GM19238 (cell line): ENCODE results near the gene ST14.

Experiments
- DNase-seq: peaks from one replicate; pipeline ENCODE4 v3.0.0; 2011; ENCODE audit warnings: low spot score; ENCODE audit not compliant: insufficient read length

The ST14 gene

DNA sequence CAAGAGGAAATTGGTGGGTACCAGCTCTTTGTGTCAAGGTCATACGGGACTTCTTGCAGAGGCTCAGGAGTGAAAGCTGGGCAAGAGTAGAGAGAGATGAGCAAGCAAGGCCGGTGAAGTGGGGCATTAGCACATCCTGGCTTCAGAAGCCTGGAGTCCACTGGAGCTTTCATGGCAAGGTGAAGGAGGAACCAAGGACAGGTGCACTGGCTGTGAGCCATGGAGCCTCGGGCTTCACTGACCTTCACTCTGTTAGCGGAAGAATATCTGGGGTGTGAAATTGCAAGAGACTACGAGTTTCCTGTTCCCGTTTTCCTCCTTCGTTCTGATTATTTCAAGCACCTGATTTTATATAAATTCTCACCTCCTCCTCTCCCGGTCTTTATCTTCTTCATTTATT is 25.9 kb upstream of the ST14 start:
- no peak for DNase-seq

DNA sequence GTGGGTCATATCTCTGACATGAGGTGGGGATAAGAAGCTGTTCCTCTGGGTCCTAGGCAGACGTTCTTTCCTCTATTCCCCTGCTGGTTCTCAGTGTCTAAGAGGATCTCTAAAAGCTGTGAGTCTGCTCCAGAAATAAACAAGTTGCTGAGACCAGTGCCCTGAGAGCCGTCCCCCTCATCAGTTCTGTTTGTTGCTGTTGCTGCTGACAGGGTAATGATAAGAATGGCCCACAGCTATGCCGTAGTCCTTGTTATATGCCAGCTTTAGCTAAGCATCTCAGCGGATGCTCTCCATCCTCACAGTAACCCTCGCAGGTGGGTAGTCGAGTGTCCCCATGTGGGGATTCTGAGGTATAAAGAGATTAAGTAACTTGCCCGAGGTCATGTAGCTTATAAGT is 23.5 kb upstream of the ST14 start:
- DNase-seq: no peak

DNA sequence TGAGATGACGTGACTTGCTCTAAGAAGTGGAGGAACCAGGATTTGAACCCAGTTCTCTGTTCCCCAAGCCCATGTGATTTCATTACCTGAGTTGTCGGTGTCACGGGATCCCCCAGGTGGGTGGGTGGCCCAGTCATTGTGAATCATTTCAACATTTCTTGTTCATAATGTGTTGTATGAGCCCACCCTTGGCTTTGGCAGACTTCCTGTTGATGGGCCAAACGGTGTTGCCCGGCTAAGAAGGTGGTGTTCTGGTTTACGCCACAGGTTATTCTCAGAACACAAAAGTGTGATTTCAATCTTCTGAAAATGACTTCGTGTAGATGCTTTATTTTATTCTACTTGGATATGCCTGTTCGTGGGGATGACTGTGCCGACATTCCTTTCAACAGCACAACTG is 21.6 kb upstream of the ST14 start:
- DNase-seq: no peak

DNA sequence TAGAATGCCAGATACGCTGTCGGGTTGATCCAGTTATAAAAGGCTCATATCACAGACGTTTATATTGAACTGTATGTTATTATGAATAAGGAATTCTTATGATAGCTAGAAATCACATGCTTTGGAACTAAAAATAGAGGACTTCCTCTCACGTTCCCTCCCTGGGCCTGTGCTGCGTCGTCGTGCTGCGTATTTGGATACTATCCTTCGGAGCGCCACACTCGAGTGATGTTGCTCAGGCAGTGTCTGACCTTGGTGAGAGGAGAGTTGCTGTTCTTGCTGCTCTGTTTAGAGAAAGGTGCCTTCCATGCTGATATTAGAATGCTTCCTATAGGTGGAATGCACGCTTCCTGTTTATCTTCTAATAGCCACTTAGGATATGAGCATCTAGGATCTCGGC is 20.2 kb upstream of the ST14 start:
- DNase-seq: no peak

DNA sequence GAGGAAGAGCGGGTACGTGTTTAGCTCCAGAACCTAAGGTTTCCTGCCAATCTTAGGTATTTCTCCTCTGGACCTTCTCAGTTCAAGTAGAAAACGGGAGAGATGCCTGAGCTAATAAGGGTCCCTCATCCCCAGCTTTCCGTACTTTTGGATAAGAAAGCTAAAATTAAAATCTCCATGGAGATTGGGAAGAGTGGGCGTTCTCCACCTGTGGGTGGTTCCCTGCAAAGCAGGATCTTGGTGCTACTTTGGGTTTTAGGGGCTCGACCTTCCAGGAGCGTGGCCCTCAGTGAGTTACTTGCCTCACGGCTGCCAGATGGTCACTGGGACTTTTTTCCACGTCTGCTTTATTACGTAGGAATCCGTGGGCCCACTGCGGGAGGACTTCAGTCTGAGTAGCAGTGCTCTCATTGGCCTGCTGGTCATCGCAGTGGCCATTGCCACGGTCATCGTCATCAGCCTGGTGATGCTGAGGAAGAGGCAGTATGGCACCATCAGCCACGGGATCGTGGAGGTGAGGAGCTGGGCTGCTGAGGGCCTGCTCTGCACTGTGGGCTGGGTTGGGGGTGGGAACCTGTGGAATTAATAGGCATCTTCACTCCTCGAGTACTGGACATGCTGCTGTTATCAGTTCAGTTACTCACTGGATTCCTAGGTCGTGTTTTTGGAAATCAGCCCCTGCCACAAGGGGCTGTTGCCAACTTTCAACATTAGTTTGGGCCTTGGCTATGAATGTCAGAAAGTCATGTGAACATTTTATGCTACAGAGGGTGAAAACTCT is 17.8 kb upstream of the ST14 start:
- DNase-seq: no peak

DNA sequence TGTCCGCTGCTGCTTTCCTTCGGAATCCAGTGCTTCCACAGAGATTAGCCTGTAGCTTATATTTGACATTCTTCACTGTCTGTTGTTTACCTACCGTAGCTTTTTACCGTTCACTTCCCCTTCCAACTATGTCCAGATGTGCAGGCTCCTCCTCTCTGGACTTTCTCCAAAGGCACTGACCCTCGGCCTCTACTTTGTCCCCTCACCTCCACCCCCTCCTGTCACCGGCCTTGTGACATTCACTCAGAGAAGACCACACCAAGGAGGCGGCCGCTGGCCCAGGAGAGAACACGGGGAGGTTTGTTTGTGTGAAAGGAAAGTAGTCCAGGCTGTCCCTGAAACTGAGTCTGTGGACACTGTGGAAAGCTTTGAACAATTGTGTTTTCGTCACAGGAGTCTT is 15.4 kb upstream of the ST14 start:
- no peak for DNase-seq

DNA sequence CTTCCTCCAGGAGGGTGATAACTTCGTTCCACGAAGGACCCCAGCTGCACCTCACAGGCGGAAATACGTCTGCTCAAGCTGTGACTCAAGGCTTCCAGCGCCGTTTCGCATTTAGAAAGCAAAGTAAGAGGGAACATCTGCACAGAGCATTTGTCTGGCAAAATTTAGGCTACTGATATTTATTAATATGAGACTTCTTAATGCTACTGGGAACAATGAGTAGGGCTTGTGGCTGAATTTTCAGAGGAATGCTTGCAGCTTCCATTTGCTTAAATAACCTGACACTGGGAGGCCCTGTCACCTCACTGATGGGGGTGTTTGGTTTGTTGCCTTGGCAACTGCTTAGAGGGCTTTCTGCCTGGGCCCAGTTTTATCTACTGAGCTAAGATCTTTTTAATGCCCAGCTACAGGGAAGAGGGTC is 14.7 kb upstream of the ST14 start:
- DNase-seq: no peak

DNA sequence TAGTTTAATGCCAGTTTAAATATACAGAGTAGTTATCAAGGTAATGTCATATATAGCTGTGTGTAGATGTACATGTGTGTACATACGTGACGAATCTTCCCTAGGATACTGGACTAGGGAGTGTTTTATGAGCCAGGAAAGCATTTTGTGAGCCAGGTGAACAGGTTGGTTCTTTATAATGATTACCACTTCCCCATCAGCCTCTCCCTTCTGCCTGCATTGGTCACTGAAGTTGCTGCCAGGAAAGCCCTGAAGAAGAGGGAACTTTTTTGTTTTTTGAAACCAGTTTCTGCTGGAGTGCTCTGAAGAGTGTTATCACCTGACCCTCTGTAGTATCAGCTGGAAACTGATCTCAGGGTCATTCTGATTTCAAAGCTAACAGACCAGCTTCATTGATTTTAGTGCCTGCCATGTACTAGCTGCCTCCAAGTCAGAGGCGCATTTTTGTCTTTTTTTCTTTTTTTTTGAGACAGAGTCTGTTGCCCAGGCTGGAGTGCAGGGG is 14.2 kb upstream of the ST14 start:
- no peak for DNase-seq

DNA sequence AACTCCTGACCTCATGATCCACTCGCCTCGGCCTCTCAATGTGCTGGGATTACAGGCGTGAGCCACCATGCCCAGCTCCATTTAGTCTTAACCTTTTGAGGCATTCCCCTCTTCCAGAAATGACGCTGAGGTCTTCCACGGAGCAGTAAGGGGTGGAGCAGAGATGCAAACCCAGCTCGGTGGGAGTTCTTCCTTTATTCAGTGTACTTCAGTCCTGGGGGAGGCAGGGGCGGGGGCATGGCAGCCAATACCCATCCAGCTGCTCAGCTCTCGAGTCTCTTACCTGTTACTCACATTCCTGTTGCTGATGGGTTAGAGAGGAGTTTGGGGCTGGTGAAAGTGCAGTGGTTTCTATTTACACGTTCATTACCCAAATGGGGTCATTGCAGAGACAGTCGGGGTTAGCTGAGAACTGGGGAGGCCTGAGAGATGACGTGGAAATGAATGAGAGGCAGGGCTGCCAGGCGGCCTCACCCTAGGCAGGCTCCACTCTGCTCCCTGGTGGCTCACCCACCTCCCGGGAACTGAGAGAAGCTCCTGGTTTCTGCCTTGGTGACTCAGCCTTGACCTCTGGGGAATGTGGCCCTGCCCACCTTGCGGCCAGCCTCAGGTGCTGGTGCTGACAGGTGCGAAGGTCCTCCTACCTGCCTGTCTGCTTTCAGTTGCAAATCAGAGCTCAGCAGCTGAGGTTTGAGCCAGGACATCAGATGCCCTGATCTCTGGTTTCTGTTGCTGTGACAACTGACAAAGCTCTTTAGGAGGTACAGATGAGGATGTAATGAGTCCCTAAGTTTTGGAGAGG is 13.4 kb upstream of the ST14 start:
- no peak for DNase-seq

DNA sequence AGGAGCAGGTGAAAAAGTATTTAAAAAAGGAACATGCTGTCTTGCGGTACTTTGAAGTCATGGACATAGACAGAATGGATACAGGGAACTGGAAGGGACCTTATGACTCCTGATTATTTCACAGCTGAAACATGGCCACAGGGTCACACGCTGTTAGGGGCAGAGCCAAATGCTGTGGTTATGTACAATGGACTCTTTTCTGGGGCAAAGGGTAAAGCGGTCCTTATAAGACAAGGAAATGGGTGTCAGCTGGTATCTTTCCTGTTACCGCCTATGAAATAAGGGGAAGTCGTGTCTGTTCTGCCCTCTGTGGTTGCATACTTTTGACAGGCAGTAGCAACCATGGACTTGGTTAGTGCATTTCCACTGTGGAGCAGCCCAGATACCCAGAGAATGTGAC is 12.8 kb upstream of the ST14 start:
- DNase-seq: no peak

DNA sequence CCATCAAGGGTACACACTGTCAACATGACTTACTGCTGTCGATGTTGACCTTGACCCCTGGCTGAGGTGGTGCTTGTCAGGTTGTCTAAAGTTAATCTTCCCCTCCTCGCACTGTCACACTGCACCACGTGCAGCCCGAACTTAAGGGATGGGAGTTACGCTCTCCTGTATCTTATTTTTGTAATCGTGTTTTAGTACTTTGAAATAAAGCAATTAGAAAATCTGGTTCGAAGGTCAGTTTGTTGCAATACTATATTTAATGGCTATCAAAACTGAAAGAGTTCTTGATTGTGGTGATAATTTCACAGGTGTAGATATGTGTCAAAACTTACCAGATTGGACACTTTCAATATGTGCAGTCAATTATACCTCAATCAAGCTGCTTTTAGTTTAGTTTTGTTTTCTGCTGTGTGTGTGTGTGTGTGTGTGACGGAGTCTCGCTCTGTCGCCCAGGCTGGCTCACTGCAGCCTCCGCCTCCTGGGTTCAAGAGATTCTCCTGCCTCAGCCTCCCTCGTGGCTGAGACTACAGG is 10.7 kb upstream of the ST14 start:
- DNase-seq: no peak

DNA sequence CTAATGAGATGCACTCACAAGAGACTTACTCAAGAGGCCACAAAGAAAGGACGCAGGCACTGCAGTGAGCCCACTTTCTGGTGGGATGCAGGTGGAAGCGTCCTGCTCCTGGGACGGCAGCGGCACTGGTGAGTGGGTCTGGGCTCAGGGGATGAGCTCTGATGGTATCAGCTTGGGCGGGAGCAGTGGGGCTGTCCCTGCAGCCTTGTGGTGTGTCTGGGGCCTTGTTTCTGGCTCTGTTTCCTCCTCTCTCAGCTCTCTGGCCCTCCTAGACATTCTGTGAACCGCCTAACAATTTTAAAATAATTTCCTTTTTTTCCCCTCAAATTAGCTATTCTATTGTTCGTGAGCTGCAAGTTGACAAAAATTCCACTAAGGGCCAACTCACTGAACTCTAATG is 8.8 kb upstream of the ST14 start:
- no peak for DNase-seq

DNA sequence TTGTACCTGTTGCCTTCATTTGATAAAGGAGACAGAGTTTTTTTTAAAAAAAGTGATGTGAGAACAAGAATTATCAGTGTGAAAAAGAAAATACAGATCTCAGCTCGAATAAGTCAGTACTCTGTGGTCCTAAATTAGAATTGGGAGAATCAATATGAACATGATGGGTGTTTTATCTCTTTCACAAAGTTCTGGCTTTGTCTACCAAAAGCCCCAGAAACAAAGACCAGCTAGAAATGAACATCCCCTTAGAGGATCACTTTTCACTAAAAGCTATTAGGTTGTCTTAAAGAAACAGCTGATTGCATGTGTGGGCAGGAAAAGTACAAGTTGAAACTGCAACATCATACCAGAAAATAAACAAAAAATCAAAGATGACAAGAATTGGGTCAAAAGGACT is 8.4 kb upstream of the ST14 start:
- no peak for DNase-seq

DNA sequence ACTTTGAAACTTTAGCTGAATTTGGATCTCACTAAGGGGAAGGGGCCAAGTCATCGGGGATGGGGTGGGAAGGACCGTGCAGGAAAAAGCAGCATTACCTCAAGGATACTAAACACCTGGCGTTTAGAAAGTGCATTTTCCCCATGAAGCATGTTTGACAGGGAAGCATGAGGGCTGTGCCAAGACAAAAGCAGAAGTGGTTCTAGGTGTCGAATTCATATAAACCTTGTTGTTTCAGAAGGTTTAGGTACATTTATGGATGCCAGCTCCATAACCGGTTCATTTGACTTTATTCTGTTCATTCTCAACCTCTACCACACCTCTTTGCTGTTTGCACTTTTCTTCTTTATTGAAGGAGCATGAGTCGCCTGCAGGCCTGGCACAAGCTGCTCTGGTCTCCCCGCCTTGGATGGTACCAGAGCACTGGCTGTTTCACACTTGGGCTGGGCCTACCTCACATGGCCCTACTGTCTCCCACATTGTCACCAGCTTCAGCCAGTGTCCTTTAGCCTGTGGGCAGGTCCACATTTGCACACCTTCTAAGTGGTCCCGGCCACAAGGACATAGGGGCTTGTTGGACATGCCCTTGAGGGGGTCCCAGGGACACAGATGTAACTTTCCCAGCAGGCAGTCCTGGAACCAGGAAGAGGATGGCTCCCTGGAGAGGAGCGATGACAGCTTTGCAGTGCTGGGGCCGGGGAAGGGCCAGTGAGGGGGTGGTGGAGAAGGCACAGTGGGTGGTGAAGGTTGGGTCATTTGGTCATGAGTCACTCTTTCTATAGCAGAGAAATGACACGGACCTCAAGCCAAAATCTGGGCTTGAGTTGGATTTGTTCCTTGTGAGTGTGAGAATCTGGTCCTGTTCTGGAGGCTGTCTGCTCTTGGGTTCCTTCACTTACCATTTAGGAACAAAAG is 3.2 kb upstream of the ST14 start:
- DNase-seq: no peak

DNA sequence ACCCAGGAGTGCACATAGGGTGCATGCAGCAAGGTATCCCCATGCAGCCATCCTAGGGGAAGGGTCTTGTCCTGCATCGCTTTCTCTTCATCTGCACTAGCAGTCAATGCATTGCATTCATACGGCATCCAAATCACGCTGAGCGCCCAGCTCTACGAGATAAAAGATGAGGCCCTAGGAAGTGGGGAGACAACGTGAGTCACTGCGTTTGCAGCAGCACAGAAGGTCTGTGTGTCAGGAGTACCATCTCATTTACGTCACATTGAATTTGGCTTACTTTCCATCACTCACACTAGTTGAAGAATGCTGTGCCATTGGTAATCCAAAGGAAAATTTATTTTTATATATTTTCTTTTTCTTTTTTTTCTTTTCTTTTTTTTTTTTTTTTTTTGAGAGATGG is 2.5 kb upstream of the ST14 start:
- no peak for DNase-seq

DNA sequence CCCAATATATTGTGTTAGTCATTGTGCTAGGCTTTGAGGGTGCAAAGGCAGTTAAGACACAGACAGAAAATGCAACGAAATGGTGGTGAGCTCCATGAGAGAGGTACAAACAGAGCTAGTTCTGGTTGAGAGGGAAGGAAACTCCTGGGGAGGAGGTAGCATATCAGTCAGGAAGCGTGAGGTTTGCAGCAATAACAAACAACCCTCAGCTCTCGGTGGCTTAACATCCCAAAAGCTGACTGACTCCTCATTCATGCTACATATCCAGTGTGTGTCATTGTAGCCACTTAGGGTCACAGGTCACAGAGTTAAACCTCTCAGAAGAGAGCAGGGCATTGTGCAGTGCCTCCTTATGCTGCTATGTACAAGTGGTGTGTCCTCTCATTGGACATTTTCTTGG is 1.7 kb upstream of the ST14 start:
- no peak for DNase-seq

DNA sequence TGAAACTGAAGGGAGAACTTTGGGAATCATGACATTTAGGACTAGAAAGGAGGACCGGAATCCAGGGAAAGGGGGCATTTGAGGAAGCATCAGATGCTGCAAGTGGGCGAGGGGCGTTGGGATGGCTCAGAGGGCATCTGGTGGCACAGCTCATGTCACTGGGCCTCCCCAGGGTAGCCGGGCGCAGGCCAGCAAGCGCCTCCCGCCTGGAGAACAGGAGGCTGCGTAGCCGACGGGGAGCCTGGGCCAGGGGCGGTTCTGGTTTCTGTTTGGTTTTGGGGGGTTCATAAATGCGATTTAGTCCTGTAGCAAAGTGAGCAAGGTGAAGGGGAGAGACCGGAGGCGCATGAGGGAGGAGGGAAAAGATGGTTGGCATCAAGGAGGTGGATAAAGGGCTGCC is 443 bp upstream of the ST14 start:
- DNase-seq: no peak

DNA sequence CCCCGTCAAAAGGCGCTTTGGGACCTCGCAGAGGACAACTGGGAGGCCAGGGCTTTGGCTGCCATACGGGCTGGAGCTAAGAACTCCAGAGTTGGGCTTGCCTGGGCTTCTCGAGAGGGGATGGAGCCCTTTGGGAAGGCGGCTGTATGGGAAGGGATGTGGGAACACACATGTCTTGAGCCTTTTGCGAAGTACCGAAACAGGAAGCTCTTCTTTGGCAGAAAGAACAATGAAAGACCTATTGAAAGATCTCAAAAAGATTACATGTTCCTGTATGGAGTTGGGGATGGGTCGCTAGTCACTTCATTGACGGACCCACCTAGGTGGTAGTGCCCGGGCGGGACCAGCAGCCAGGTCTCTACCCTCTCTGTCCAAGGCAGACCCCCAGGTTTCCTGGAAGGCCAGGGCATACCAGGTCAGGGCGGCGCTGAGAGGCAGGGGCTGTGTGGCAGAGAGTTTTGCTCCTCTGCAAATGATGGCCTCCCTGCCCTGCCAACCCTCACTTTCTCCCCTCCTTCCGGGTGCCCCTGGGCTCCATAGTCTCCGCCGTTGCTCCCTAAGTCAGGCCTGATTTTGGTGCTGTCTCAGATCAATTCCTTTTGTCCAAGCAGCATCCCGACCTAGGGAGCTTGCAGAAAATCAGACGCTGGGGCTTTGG is 1.0 kb downstream of the ST14 start:
- DNase-seq: no peak

DNA sequence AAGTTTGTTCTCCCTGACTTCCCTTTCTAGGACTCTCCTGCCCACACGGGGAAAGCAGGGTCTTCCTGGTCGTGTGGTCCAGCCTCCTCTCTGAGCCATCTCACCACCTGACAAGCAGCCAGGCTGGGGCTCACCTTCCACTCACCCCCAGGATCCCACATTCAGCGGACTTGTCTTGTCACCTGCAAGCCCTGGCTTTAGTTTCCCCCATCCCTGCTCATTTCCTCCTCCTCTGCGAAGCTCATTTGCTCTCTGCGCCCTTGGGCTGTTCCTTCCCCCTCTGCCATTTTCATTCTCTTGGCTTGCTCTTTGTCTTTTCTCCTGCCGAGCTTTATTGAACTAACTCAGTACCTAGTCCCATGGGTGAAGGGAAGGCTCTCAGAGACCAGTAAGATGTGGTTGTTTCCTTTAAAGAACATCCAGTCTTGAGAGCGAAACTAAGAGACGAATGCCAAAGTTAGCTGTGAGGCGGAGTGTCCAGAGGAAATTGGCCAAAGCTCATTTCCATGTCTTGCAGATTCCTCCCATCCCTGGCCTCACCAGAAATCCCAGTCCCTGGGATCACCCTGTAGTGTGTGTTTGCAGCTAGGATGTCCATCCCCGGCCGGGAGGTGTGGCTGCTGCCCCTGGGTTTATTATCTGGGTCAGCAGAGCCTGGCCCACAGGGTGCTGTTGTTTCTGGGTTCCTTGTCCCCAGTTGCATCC is 2.0 kb downstream of the ST14 start:
- DNase-seq: no peak

DNA sequence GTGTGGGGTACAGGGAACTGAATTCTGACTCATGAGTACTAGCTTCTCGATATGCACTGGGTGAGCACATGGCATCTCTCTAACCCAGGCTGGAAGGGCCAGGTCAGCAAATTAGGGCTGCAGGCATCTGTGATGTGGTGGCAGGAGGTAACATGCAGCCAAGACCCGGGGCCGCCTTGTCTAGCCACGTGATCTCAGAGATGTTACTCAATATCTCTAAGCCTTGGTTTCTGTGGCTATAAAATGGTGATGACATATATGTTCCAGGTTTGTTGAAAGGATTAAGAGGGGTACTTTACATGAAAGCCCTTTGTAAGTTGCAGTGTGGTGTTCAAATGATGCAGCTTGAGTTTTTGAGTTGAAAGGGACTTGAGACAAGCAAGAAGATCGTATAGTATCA is 3.2 kb downstream of the ST14 start:
- no peak for DNase-seq
